AG04450 (cell line): ENCODE measurements around the gene KLF16. TPM values are rescaled to one million over a fixed set of nuclear protein-coding genes. Genes with fewer than 3 reads are reported as not detected.

Experiments used
- CTCF ChIA-PET: fragments of 300-600, 350-600 bp; formaldehyde crosslinking; extraction: SDS; loops from one replicate; lab custom pipeline; 2022; ENCODE audit warnings: antibody characterized with exemption, inconsistent platforms; lab: Charles Lee
- POLR2A ChIA-PET: fragments of 350-600 bp; formaldehyde crosslinking; extraction: SDS; loops from one replicate; lab custom pipeline; 2021; ENCODE audit warnings: antibody characterized with exemption, inconsistent platforms; lab: Yijun Ruan, JAX
- DNase-seq: peaks from one replicate; pipeline ENCODE4 v3.0.0-alpha.2; 2011; ENCODE audit warnings: low read depth, low spot score
- H3K27ac ChIP-seq: one replicate; pipeline ENCODE4 v1.5.1; 2012; ENCODE audit warnings: low read depth, low read length, control low read depth
- H3K27me3 ChIP-seq: one replicate; pipeline ENCODE4 v1.6.0; 2012; ENCODE audit warnings: low read length; ENCODE audit not compliant: control insufficient read depth, insufficient read depth
- H3K4me3 ChIP-seq: 2 replicates; pipeline ENCODE4 v1.5.1; 2011; ENCODE audit warnings: mild to moderate bottlenecking, low read depth, low read length, control low read depth
- H3K9me3 ChIP-seq: 2 replicates; pipeline ENCODE4 v1.5.1; 2012; ENCODE audit warnings: low read length; ENCODE audit not compliant: control insufficient read depth, insufficient read depth
- CTCF ChIP-seq: IDR thresholded peaks from 2 replicates; pipeline ENCODE4 v1.5.1; 2011; ENCODE audit warnings: low read depth, low read length, control low read depth, inconsistent platforms
- polyA plus RNA-seq: library from polyadenylated mRNA; depleted of rRNA; stranded (reverse); fragments of >200 nt; gene quantifications from 2 replicates; pipeline ENCODE4 v1.2.3, GENCODE V29; 2011

The KLF16 gene
- polyA plus RNA-seq, 1 experiment, result 3.4 TPM

GRCh38 chr19:1851654-1852580, 11.5 kb downstream of the KLF16 start:
- ChIA-PET CTCF (no interaction called here), POLR2A (no interaction called here)
- H3K9me3 ChIP-seq, result no peaks in the 10 kb centered on the region; the same call in 1 of the 2 replicates
- H3K4me3 ChIP-seq, result no peak overlapping the region
- H3K27me3 ChIP-seq, result no peaks in the 10 kb centered on the region
- DNase-seq, result no peak
- H3K27ac ChIP-seq, result no peak overlapping the region
- TF ChIP-seq CTCF, result no peak

GRCh38 chr19:1850809-1851653, 12.3 kb downstream of the KLF16 start:
- CTCF ChIA-PET, result no interaction called here

DNA sequence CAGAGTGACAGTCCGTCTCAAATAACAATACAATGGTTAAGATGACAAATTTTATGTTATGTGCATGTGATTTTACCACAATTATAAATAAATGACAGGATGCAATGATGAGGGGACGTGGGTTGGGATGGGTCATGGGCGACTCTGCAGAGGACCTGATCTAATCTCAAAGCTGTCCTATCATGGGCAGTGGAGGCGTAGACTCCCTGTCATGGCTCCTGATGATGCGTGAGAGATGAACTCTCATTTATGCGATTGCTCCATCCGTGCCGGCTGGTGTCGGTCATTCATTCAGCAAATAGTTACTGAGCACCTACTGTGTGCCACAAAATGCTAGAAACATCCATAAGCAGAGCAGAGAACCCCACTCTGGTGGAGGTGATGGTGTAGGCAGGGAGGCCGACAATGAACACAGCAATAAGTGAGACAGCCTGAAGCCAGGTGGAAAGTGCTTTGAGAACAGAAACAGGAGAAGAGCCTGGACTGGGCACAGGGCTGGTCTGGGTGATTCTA, 13.4 kb downstream of the KLF16 start:
- Histone ChIP-seq H3K9me3 (no peaks in the 10 kb centered on the region; the same call in 1 of the 2 replicates), H3K4me3 (no peak overlapping the region), H3K27me3 (no peaks in the 10 kb centered on the region), H3K27ac (no peak overlapping the region)
- no peak for TF ChIP-seq CTCF
- ChIA-PET CTCF (interaction anchor here (0.6 to 2.1 kb wide), 4 partner anchors 11 to 80 kb away, joined by 3 to 13 read pairs (median 4); no protein-coding TSS in a partner anchor), POLR2A (no interaction called here)
- DNase-seq, result no peak

More at GRCh38 chr19:1850809-1851653, 12.3 kb downstream of the KLF16 start:
- TF ChIP-seq CTCF, result 0 out of 2 replicates have a peak, but pooled peaks have one; percentile 16
- no peak overlapping the region for H3K27ac ChIP-seq
- POLR2A ChIA-PET, result no interaction called here
- H3K9me3 ChIP-seq, result no peaks in the 10 kb centered on the region; the same call in 1 of the 2 replicates
- no peaks in the 10 kb centered on the region for H3K27me3 ChIP-seq
- H3K4me3 ChIP-seq, result no peak overlapping the region
- DNase-seq, result no peak

DNA sequence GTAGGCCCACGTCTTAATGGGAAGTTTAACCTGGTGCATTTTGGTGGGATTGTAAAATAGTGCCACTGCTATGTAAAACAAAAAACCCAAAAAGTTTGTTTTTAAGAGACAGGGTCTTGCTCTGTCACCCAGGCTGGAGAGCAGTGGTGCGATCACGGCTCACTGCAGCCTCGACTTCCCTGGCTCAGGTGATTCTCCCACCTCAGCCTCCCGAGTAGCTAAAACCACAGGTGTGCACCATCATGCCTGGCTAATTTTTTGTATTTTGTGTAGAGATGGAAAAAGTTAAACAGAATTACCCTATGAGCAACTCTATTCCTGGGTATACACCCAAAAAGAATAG, 14.3 kb downstream of the KLF16 start:
- no peak overlapping the region for H3K27ac ChIP-seq
- no peak for DNase-seq
- POLR2A ChIA-PET, result no interaction called here
- TF ChIP-seq CTCF, result no peak
- no peaks in the 10 kb centered on the region; the same call in 1 of the 2 replicates for H3K9me3 ChIP-seq
- H3K27me3 ChIP-seq, result no peaks in the 10 kb centered on the region
- no peak overlapping the region for H3K4me3 ChIP-seq
- CTCF ChIA-PET, result interaction anchor here (0.6 to 2.1 kb wide), 7 partner anchors 8 to 743 kb away, joined by 3 to 13 read pairs (median 3); no protein-coding TSS in a partner anchor
